GM12872 (cell line): ENCODE results near the gene SLC25A25.
A peak's percentile ranks its signal among the peaks of the same experiment; 100 is the strongest.

Source experiments
- CTCF ChIP-seq: IDR thresholded peaks from 3 replicates; pipeline ENCODE4 v1.5.1; 2011; ENCODE audit warnings: low read depth, mild to moderate bottlenecking, low read length, moderate library complexity; ENCODE audit not compliant: insufficient read depth

The SLC25A25 gene

DNA sequence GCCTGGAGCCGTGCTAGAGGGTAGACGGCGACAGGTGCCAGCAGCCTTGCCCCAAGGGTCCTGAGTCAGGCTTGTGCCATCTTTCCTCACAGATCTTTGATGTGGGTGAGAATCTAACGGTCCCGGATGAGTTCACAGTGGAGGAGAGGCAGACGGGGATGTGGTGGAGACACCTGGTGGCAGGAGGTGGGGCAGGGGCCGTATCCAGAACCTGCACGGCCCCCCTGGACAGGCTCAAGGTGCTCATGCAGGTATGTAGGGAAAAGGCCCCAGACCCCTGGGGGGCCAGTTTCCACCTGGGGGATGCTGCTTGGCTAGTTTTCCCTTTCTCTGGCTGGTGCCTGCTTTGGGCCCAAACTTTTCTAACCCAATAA is 35.5 kb downstream of the SLC25A25 start:
- peak; percentile 30; the same call in 2 of the 3 replicates for TF ChIP-seq CTCF

GRCh38 chr9:128104171-128104618 is 36.2 kb downstream of the SLC25A25 start:
- no peak for TF ChIP-seq CTCF

DNA sequence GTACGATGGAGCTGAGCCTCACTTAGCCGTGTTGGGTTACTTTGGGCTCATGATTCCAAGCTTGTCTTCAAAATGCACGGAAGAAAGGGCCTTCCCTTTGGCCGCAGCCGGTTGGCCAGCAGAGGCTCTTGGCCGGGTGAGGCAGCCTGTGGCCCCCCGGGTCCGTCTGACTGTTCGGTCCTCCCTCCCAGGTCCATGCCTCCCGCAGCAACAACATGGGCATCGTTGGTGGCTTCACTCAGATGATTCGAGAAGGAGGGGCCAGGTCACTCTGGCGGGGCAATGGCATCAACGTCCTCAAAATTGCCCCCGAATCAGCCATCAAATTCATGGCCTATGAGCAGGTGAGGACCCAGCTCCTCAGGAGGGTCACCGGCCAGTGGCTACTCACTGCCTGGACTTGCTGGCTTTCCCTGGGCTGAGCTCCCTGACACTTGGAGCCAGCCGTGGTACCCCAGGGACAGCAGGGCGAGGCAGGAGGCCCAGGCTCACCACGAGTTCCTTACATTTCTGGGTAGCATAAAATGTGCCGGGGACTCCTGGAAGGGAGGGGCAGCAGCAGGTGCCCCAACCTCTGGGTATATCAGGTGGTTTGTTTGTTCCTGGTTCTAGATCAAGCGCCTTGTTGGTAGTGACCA is 37.6 kb downstream of the SLC25A25 start:
- no peak for TF ChIP-seq CTCF

DNA sequence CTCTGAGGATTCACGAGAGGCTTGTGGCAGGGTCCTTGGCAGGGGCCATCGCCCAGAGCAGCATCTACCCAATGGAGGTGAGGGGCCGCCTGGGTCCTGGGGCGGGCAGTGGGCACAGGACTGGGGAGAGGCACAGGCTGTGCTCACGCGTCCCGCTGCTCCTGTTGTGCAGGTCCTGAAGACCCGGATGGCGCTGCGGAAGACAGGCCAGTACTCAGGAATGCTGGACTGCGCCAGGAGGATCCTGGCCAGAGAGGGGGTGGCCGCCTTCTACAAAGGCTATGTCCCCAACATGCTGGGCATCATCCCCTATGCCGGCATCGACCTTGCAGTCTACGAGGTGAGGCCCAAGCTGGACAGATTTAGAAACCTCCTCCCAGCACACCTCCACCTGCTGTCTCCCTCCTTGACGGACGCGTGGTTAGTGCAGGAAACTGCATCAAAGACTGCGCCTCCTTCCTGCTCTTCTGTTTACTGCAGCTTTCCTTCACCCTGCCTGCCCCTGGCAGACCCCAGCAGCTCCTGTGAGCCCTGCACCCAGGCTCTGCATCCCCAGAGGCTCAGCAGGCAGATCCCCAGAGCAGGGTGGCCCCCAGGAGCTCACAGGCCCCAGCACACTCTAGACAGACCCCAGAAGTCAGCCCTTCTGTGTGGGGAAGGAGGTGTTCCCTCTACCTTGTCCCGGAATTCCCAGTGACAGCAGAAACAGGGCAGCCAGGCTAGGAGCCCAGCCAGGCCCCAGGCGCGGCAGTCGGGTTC is 38.3 kb downstream of the SLC25A25 start:
- no peak for TF ChIP-seq CTCF

DNA sequence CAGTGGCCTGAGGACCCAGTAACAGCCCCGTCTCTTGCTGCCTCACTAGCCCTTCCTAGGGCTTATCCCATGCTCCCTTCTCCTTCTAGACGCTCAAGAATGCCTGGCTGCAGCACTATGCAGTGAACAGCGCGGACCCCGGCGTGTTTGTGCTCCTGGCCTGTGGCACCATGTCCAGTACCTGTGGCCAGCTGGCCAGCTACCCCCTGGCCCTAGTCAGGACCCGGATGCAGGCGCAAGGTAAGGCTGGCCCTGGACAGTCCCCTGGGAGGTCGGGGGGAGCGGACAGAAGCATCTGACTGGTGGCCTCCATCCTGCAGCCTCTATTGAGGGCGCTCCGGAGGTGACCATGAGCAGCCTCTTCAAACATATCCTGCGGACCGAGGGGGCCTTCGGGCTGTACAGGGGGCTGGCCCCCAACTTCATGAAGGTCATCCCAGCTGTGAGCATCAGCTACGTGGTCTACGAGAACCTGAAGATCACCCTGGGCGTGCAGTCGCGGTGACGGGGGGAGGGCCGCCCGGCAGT is 39.0 kb downstream of the SLC25A25 start:
- TF ChIP-seq CTCF = no peak

- no peak for TF ChIP-seq CTCF
Measured at GRCh38 chr9:128107468-128108268, 39.6 kb downstream of the SLC25A25 start.
